ENCODE results near the gene PQBP1.

PQBP1 gene

DNA sequence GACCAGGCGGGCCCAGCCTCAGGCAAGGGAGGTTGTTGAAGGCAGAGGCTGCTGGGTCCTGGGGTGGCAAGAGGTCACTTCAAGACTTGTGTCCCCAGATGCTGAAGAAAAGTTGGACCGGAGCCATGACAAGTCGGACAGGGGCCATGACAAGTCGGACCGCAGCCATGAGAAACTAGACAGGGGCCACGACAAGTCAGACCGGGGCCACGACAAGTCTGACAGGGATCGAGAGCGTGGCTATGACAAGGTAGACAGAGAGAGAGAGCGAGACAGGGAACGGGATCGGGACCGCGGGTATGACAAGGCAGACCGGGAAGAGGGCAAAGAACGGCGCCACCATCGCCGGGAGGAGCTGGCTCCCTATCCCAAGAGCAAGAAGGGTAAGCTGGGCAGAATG lies 4.4 kb downstream of the PQBP1 start:
- TF ChIP-seq, protein P1, sequence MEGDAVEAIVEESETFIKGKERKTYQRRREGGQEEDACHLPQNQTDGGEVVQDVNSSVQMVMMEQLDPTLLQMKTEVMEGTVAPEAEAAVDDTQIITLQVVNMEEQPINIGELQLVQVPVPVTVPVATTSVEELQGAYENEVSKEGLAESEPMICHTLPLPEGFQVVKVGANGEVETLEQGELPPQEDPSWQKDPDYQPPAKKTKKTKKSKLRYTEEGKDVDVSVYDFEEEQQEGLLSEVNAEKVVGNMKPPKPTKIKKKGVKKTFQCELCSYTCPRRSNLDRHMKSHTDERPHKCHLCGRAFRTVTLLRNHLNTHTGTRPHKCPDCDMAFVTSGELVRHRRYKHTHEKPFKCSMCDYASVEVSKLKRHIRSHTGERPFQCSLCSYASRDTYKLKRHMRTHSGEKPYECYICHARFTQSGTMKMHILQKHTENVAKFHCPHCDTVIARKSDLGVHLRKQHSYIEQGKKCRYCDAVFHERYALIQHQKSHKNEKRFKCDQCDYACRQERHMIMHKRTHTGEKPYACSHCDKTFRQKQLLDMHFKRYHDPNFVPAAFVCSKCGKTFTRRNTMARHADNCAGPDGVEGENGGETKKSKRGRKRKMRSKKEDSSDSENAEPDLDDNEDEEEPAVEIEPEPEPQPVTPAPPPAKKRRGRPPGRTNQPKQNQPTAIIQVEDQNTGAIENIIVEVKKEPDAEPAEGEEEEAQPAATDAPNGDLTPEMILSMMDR (IDR thresholded peaks at IDR 0.05; ENCODE audit: low read depth, low read length) = no peak
- no peak for DNase-seq (ENCODE audit: low read depth, low spot score)
- in situ Hi-C loops (cut with HindIII; ENCODE audit: low sequenced_read_pairs) = no loop called here
- H3K4me3 ChIP-seq (ENCODE audit: low read depth, low read length) = no peak overlapping the region

DNA sequence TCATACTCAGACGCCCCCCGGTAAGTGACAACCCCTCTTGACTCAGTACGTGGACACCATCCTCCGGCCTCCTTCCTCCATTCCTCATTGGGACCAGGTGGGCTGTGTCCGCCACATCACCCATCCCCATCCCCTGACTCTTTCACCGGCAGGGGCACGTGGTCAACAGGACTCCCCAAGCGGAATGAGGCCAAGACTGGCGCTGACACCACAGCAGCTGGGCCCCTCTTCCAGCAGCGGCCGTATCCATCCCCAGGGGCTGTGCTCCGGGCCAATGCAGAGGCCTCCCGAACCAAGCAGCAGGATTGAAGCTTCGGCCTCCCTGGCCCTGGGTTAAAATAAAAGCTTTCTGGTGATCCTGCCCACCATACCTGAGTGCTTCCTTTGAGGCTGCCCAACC lies 5.0 kb downstream of the PQBP1 start:
- TF ChIP-seq, protein P1 (IDR thresholded peaks at IDR 0.05; ENCODE audit: low read depth, low read length) = no peak
- in situ Hi-C loops (cut with HindIII; ENCODE audit: low sequenced_read_pairs) = no loop called here
- no peak for DNase-seq (ENCODE audit: low read depth, low spot score)
- H3K4me3 ChIP-seq (ENCODE audit: low read depth, low read length) = no peak overlapping the region

DNA sequence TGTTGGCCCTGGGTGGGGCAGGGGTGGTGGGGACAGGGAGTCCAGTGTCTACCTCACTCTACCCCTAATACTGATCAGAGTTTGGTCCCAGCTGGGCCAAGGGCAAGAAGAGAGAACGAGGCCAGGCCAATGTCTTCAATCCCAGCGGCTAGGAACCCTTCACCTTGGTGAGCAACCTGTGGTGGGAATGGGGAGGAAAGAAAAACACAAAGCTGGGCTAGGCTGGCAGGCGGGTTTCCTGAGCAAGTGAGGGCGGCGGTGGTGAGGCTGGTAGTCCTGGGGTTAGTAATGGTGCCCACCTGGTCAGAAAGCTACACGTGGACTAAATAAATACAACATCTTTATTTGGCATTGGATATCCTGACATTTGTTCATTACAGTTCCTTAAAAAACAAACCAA lies 5.6 kb downstream of the PQBP1 start:
- no peak for DNase-seq (ENCODE audit: low read depth, low spot score)
- in situ Hi-C loops (cut with HindIII; ENCODE audit: low sequenced_read_pairs) = no loop called here
- H3K4me3 ChIP-seq (ENCODE audit: low read depth, low read length) = no peak overlapping the region
- TF ChIP-seq, protein P1 (IDR thresholded peaks at IDR 0.05; ENCODE audit: low read depth, low read length) = no peak

DNA sequence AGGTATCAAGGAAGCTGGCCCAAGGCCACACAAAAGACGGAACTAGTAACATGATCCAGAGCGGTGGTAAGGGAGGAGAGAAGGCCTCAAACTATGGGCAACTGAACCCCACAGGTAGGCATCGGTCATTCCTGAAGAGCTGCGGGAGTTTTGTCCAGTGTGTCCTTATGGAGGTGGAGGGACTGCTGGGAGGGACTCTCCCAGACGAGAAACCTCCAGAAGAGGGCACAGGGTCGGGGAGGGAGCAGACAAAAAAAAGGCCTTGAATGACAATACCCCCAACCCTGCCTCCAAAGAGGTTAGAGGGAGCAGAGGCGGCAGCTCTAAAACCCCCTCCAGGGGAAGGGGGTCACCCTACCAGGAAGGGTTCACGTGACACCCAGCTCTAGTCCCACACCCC lies 6.5 kb downstream of the PQBP1 start:
- no peak overlapping the region for H3K4me3 ChIP-seq (ENCODE audit: low read depth, low read length)
- TF ChIP-seq, protein P1 (IDR thresholded peaks at IDR 0.05; ENCODE audit: low read depth, low read length) = no peak
- in situ Hi-C loops (cut with HindIII; ENCODE audit: low sequenced_read_pairs) = no loop called here
- no peak for DNase-seq (ENCODE audit: low read depth, low spot score)

DNA sequence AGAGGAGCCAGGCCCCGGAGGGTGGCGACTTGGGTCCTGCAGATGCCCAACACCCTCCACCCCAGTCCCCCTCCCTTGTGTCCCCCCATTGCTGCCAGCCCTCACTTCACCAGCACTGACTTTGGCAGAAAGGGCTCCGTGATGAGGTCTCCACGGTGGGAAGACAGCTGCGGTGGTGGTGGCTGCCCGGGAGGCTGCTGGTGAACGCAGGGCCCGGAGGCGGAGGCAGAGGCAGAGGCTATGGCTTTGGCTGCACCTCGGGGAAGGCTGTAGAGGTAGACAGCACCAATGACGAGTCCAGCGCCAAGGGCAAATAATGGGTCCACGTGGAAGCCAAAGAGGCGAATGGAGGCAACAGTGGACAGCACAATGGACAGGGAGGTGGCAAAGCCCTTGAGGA lies 6.9 kb downstream of the PQBP1 start:
- no peak overlapping the region for H3K4me3 ChIP-seq (ENCODE audit: low read depth, low read length)
- in situ Hi-C loops (cut with HindIII; ENCODE audit: low sequenced_read_pairs) = no loop called here
- TF ChIP-seq, protein P1 (IDR thresholded peaks at IDR 0.05; ENCODE audit: low read depth, low read length) = no peak
- no peak for DNase-seq (ENCODE audit: low read depth, low spot score)

DNA sequence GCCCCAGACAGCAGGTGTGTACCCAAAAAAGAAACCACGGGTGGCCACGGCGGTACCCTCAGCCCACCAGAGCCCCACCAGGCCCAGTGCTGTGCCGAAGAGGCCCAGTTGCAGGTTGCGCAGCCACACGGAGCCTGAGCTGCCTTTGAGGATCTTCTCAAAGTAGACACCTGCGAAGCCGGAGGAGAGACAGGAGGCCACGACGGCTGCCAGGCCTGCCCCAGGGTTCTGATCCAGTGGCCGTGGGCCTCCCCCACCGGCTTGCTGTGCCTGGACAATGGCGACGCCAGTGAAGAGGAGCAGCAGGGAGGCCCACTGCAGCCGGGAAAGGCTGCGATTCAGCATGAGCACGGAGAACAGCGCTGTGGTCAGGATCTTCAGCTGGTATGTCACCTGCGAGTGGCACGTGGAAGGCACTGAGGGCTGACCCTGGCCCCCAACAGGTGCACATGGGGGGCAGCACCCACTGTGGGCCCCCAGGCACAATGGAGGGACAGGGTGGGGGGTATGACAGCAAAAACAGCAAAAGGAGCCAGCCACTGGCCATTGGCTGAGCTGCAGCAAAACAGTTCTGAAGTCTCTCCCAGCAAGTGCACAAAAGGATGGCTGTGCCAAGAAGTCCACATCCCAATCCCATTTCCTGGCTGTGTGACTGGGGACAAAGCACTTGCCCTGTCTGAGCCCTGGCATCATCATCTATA lies 7.5 kb downstream of the PQBP1 start:
- DNase-seq (ENCODE audit: low read depth, low spot score) = no peak
- TF ChIP-seq, protein P1 (IDR thresholded peaks at IDR 0.05; ENCODE audit: low read depth, low read length) = no peak
- in situ Hi-C loops (cut with HindIII; ENCODE audit: low sequenced_read_pairs) = no loop called here
- H3K4me3 ChIP-seq (ENCODE audit: low read depth, low read length) = no peak overlapping the region

Measured in astrocyte of the spinal cord (primary cell).